GM12878 (cell line): ENCODE results near the gene FNDC3B. TPM values are rescaled to one million over a fixed set of nuclear protein-coding genes. Genes with fewer than 3 reads are reported as not detected.

Source experiments
- ATAC-seq: fragments of 200-7000 bp; cut with Tn5 transposase; 3 replicates; pipeline ENCODE4 v1.9.1; 2020; ENCODE audit warnings: mild to moderate bottlenecking, moderate library complexity
- BruUV-seq: library from RNA; stranded (reverse); fragments of 400-500 nt; replicated peaks from 2 replicates; lab custom pipeline; 2021; lab: Mats Ljungman, UMichigan
- CTCF ChIA-PET: fragments of 300-600 bp; sonication (Branson Sonifier 250); formaldehyde crosslinking; extraction: SDS; loops from one replicate; lab custom pipeline; 2021; ENCODE audit warnings: inconsistent platforms; lab: Yijun Ruan, JAX
- POLR2A ChIA-PET: fragments of 350-600 bp; formaldehyde crosslinking; extraction: SDS; loops from one replicate; lab custom pipeline; 2021; ENCODE audit warnings: inconsistent platforms; lab: Charles Lee
- RAD21 ChIA-PET: fragments of 300-600 bp; sonication (Branson Sonifier 250); formaldehyde crosslinking; loops from one replicate; lab custom pipeline; 2023; ENCODE audit warnings: antibody characterized with exemption; ENCODE audit not compliant: unreplicated experiment; lab: Charles Lee
- SMC1A ChIA-PET: fragments of 300-600 bp; sonication (Branson Sonifier 250); formaldehyde crosslinking; loops from one replicate; lab custom pipeline; 2023; ENCODE audit not compliant: unreplicated experiment, uncharacterized antibody; lab: Charles Lee
- DNase-seq: peaks from one replicate; pipeline ENCODE4 v3.0.0-alpha.2; 2011; ENCODE audit warnings: low read depth, low spot score
- FAIRE-seq: peaks from 3 replicates; lab custom pipeline; 2011; peaks lifted over from hg19 to GRCh38; lab: Jason Lieb, UNC
- H2AFZ ChIP-seq: 2 replicates; pipeline ENCODE4 v1.6.0; 2011; ENCODE audit warnings: low read depth, low read length, control low read depth; ENCODE audit not compliant: control insufficient read depth
- H3K27ac ChIP-seq: 2 replicates; pipeline ENCODE4 v1.5.1; 2011; ENCODE audit warnings: control low read depth; ENCODE audit not compliant: control insufficient read depth, insufficient read depth
- H3K27me3 ChIP-seq, 2 experiments: replicated peaks in 1 of 2; 2 replicates each; pipeline versions ENCODE4 v1.6.0 to v1.6.1; 2011; ENCODE audit warnings: low read length in 1 of 2; ENCODE audit not compliant: control insufficient read depth in 2 of 2, insufficient read depth in 2 of 2
- H3K36me3 ChIP-seq, 2 experiments: 2 replicates each; pipeline ENCODE4 v1.5.1; 2011; ENCODE audit warnings: low read length in 1 of 2; ENCODE audit not compliant: control insufficient read depth in 2 of 2, insufficient read depth in 2 of 2
- H3K4me1 ChIP-seq: 2 replicates; pipeline ENCODE4 v1.6.1; 2011; ENCODE audit warnings: mild to moderate bottlenecking, low read length, moderate library complexity, mixed read lengths; ENCODE audit not compliant: control insufficient read depth, insufficient read depth
- H3K4me2 ChIP-seq: 2 replicates; pipeline ENCODE4 v1.6.0; 2011; ENCODE audit warnings: control low read depth; ENCODE audit not compliant: control insufficient read depth, insufficient read depth
- H3K4me3 ChIP-seq: fragments of 200-600 bp; sonication (generic); 2 replicates; pipeline ENCODE4 v1.5.1; 2016
- H3K79me2 ChIP-seq: 2 replicates; pipeline ENCODE4 v1.6.0; 2011; ENCODE audit warnings: low read length; ENCODE audit not compliant: control insufficient read depth, insufficient read depth
- H3K9ac ChIP-seq: 2 replicates; pipeline ENCODE4 v1.8.0; 2011; ENCODE audit warnings: low read length, control low read depth, mixed read lengths; ENCODE audit not compliant: control insufficient read depth, insufficient read depth
- H3K9me3 ChIP-seq: replicated peaks from 3 replicates; pipeline ENCODE4 v1.5.1; 2011; ENCODE audit warnings: mild to moderate bottlenecking, low read length; ENCODE audit not compliant: control insufficient read depth, insufficient read depth
- H4K20me1 ChIP-seq: 2 replicates; pipeline ENCODE4 v1.6.0; 2011; ENCODE audit not compliant: control insufficient read depth, insufficient read depth
- ATF7 ChIP-seq: fragments of 450-650 bp; IDR thresholded peaks from 2 replicates; pipeline ENCODE4 v1.6.1; 2016; ENCODE audit warnings: low read depth, mild to moderate bottlenecking
- CHD4 ChIP-seq: fragments of 200-600 bp; sonication (generic); IDR thresholded peaks from 2 replicates; pipeline ENCODE4 v1.6.1; 2016; ENCODE audit warnings: mild to moderate bottlenecking
- EP300 ChIP-seq, 2 experiments: fragments of 150-350 bp in 1 of 2; IDR thresholded peaks; 2 replicates each; pipeline ENCODE4 v1.6.1; 2011 to 2012; ENCODE audit warnings: low read depth in 2 of 2, low read length in 2 of 2, borderline replicate concordance in 1 of 2, improper control_type of control experiment in 1 of 2, inconsistent platforms in 1 of 2; ENCODE audit not compliant: control insufficient read depth in 1 of 2
- KAT2A ChIP-seq: conservative IDR thresholded peaks from 2 replicates; pipeline ENCODE4 v1.6.1; 2011; ENCODE audit warnings: low read depth, low read length; ENCODE audit not compliant: control insufficient read depth
- MXI1 ChIP-seq: fragments of 150-350 bp; IDR thresholded peaks from 2 replicates; pipeline ENCODE4 v1.6.1; 2011; ENCODE audit warnings: low read depth, mild to moderate bottlenecking, inconsistent platforms, low read length, improper control_type of control experiment
- MYB ChIP-seq: fragments of 150-350 bp; IDR thresholded peaks from 2 replicates; pipeline ENCODE4 v1.6.1; 2014; ENCODE audit warnings: mild to moderate bottlenecking, low read depth, low read length, borderline replicate concordance
- RFX5 ChIP-seq: IDR thresholded peaks from 2 replicates; pipeline ENCODE4 v1.6.1; 2011; ENCODE audit warnings: low read depth, low read length, improper control_type of control experiment
- SIX5 ChIP-seq: IDR thresholded peaks from 2 replicates; pipeline ENCODE4 v1.6.1; 2011; ENCODE audit warnings: mild to moderate bottlenecking, low read depth, low read length, moderate library complexity; ENCODE audit not compliant: severe bottlenecking
- YBX1 ChIP-seq: fragments of 450-650 bp; IDR thresholded peaks from 2 replicates; pipeline ENCODE4 v1.6.1; 2016; ENCODE audit warnings: antibody characterized with exemption
- ZNF217 ChIP-seq: fragments of 450-650 bp; IDR thresholded peaks from 2 replicates; pipeline ENCODE4 v1.6.1; 2017; ENCODE audit warnings: antibody characterized with exemption, mild to moderate bottlenecking
- WGBS: methylation state at CpG from one replicate; pipeline ENCODE4 v1.1.6; 2016; ENCODE audit warnings: low lambda C conversion rate; ENCODE audit not compliant: insufficient replicate concordance, insufficient coverage; ENCODE audit errors: missing lambda C conversion rate; 5-methylcytosine and 5-hydroxymethylcytosine counted together
- in situ Hi-C: fragments of 300-500 bp; cut with MboI; formaldehyde crosslinking; loops from 9 replicates; pipeline ENCODE4 v1.14.3; 2018; ENCODE audit warnings: mixed read lengths
- intact Hi-C: fragments of 100-400 bp; cut with micrococcal nuclease; formaldehyde crosslinking; loops from one replicate; pipeline ENCODE4 v1.14.2; 2022; ENCODE audit not compliant: unreplicated experiment
- polyA plus RNA-seq, 11 experiments: library from polyadenylated mRNA; depleted of rRNA in 4 of 11; unstranded in 6 of 11; stranded (reverse) in 5 of 11; fragments of >200 nt; fragmentation: Nextera tagmentation in 4 of 11; fragmentation: Illumina TruSeq in 1 of 11; extraction: Ambion mirVana in 4 of 11; extraction: Trizol in 1 of 11; gene quantifications; 1 replicate in 1 of 11; 2 replicates in 10 of 11; pipeline versions ENCODE4 v1.2.1 to v1.2.3, GENCODE V29; 2011 to 2016; ENCODE audit warnings: inconsistent platforms in 2 of 11, missing spikeins in 2 of 11, low read depth in 1 of 11
- total RNA-seq, 4 experiments: library from RNA; depleted of rRNA in 3 of 4; stranded (reverse); fragments of >200 nt in 3 of 4; fragmentation: Illumina TruSeq in 1 of 4; extraction: Trizol in 1 of 4; gene quantifications; 2 replicates each; pipeline versions ENCODE4 v1.2.1 to v1.2.3, GENCODE V29; 2013 to 2021
- TF ChIP-seq, protein P1 (sequence below): fragments of 450-650 bp; conservative IDR thresholded peaks from 2 replicates; pipeline ENCODE4 v1.6.1; 2017; ENCODE audit warnings: mild to moderate bottlenecking, moderate library complexity
- TF ChIP-seq, protein P2 (sequence below): fragments of 450-650 bp; IDR thresholded peaks from 2 replicates; pipeline ENCODE4 v1.6.1; 2017; ENCODE audit warnings: mild to moderate bottlenecking, moderate library complexity
- TF ChIP-seq, protein P3 (sequence below): IDR thresholded peaks from 2 replicates; pipeline ENCODE4 v1.6.1; 2012; ENCODE audit warnings: low read depth, low read length, improper control_type of control experiment

The FNDC3B gene
- total and polyA plus RNA-seq, 10 of the 15 experiments (the other 5 are each of a cell fraction or from before 2014, with no cell fraction given), result 7.9 to 35.0 (median 18.5) TPM

DNA sequence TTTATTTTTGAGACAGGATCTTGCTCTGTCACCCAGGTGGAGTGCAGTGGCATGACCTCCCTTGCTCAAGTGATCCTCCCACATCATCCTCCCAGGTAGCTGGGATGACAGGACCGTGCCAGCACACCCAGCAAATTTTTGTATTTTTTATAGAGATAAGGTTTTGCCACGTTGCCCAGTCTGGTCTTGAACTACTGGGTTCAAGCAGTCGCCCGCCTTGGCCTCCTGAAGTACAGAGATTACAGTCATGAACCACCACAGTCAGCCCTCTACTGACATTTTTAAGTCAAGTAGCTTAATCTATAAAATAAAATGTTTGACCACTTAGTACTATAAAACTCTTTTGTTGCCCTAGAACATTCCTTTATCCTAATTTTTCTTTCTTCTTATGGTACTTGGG, 198.8 kb downstream of the FNDC3B start:
- DNase-seq (no peak), FAIRE-seq (no peak), ATAC-seq (no peak)
- ChIA-PET POLR2A (interaction anchor here (0.6 to 1.2 kb wide), 5 partner anchors 11 to 510 kb away, joined by 3 to 7 read pairs (median 3); no protein-coding TSS in a partner anchor), CTCF (interaction anchor here (0.8 to 1.5 kb wide), 6 partner anchors 11 to 567 kb away, joined by 3 to 6 read pairs (median 3); no protein-coding TSS in a partner anchor), RAD21 (interaction anchor here (0.7 to 3.0 kb wide), 2 partner anchors 11 to 24 kb away, joined by 3 to 10 read pairs; no protein-coding TSS in a partner anchor), SMC1A (interaction anchor here (0.7 to 1.6 kb wide), 8 partner anchors 8 to 98 kb away, joined by 3 to 7 read pairs (median 4); no protein-coding TSS in a partner anchor)
- WGBS, result 75% methylated on average over 4 of the region's 4 CpGs
- Histone ChIP-seq H3K27me3 (no peaks in the 10 kb centered on the region), H3K27ac (no peak overlapping the region), H3K4me2 (no peak overlapping the region), H3K9me3 (peaks cover 15% of the 10 kb centered on the region), H3K4me3 (no peak overlapping the region), H3K36me3 (peaks cover 6 to 8% of the 10 kb centered on the region in 2 experiments; a peak in 3 of 4 replicates), H3K4me1 (no peaks in the 10 kb centered on the region), H4K20me1 (no peaks in the 10 kb centered on the region), H2AFZ (no peak overlapping the region), H3K9ac (no peak overlapping the region), H3K79me2 (no peaks in the 10 kb centered on the region; the same call in 1 of the 2 replicates)
- TF ChIP-seq SIX5 (no peak), ATF7 (no peak), KAT2A (no peak), MXI1 (no peak), ZNF217 (no peak), CHD4 (no peak), YBX1 (no peak), RFX5 (no peak), MYB (no peak), EP300 (IDR thresholded peaks at IDR 0.05; ENCODE audit: borderline replicate concordance in 1 of 2, control insufficient read depth in 1 of 2, low read depth in 2 of 2, low read length in 2 of 2) (no peak)
- TF ChIP-seq, protein P1, sequence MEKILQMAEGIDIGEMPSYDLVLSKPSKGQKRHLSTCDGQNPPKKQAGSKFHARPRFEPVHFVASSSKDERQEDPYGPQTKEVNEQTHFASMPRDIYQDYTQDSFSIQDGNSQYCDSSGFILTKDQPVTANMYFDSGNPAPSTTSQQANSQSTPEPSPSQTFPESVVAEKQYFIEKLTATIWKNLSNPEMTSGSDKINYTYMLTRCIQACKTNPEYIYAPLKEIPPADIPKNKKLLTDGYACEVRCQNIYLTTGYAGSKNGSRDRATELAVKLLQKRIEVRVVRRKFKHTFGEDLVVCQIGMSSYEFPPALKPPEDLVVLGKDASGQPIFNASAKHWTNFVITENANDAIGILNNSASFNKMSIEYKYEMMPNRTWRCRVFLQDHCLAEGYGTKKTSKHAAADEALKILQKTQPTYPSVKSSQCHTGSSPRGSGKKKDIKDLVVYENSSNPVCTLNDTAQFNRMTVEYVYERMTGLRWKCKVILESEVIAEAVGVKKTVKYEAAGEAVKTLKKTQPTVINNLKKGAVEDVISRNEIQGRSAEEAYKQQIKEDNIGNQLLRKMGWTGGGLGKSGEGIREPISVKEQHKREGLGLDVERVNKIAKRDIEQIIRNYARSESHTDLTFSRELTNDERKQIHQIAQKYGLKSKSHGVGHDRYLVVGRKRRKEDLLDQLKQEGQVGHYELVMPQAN, result no peak
- TF ChIP-seq, protein P2, sequence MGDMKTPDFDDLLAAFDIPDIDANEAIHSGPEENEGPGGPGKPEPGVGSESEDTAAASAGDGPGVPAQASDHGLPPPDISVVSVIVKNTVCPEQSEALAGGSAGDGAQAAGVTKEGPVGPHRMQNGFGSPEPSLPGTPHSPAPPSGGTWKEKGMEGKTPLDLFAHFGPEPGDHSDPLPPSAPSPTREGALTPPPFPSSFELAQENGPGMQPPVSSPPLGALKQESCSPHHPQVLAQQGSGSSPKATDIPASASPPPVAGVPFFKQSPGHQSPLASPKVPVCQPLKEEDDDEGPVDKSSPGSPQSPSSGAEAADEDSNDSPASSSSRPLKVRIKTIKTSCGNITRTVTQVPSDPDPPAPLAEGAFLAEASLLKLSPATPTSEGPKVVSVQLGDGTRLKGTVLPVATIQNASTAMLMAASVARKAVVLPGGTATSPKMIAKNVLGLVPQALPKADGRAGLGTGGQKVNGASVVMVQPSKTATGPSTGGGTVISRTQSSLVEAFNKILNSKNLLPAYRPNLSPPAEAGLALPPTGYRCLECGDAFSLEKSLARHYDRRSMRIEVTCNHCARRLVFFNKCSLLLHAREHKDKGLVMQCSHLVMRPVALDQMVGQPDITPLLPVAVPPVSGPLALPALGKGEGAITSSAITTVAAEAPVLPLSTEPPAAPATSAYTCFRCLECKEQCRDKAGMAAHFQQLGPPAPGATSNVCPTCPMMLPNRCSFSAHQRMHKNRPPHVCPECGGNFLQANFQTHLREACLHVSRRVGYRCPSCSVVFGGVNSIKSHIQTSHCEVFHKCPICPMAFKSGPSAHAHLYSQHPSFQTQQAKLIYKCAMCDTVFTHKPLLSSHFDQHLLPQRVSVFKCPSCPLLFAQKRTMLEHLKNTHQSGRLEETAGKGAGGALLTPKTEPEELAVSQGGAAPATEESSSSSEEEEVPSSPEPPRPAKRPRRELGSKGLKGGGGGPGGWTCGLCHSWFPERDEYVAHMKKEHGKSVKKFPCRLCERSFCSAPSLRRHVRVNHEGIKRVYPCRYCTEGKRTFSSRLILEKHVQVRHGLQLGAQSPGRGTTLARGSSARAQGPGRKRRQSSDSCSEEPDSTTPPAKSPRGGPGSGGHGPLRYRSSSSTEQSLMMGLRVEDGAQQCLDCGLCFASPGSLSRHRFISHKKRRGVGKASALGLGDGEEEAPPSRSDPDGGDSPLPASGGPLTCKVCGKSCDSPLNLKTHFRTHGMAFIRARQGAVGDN, result no peak
- TF ChIP-seq, protein P3, sequence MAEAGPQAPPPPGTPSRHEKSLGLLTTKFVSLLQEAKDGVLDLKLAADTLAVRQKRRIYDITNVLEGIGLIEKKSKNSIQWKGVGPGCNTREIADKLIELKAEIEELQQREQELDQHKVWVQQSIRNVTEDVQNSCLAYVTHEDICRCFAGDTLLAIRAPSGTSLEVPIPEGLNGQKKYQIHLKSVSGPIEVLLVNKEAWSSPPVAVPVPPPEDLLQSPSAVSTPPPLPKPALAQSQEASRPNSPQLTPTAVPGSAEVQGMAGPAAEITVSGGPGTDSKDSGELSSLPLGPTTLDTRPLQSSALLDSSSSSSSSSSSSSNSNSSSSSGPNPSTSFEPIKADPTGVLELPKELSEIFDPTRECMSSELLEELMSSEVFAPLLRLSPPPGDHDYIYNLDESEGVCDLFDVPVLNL, result no peak
- BruUV-seq, result no TSS peak
- in situ Hi-C loops, result no loop called here
- intact Hi-C loops, result no loop called here
